ENCODE results near the gene UHRF2. TPM values are rescaled to one million over a fixed set of nuclear protein-coding genes. Genes with fewer than 3 reads are reported as not detected.

Gene UHRF2
- polyA plus RNA-seq, 1 of the 3 experiments (the other 2 are of a cell fraction) = 24.1 TPM

- WGBS (ENCODE audit: low lambda C conversion rate) = 96% methylated on average over 5 of the region's 5 CpGs
- Histone ChIP-seq H3K4me3 (ENCODE audit: low read depth in 2 of 2, low read length in 1 of 2) (no peak overlapping the region), H3K9me3 (no peaks in the 10 kb centered on the region), H2AFZ (ENCODE audit: low read depth) (no peak overlapping the region), H3K27me3 (ENCODE audit: insufficient read depth) (no peaks in the 10 kb centered on the region), H3F3A (replicated peaks; ENCODE audit: insufficient read depth) (peaks cover 10% of the 10 kb centered on the region), H3K9ac (no peak overlapping the region), H3K4me2 (no peak overlapping the region), H3K27ac (ENCODE audit: low read depth in 2 of 2, low read length in 1 of 2) (no peak overlapping the region), H4K20me1 (ENCODE audit: insufficient read depth) (peaks cover 51% of the 10 kb centered on the region), H3K9me2 (no peaks in the 10 kb centered on the region), H3K79me2 (ENCODE audit: insufficient read depth) (peaks cover 98% of the 10 kb centered on the region), H3K36me3 (replicated peaks in 1 of 2; ENCODE audit: control insufficient read depth in 1 of 2, insufficient read depth in 2 of 2, low read length in 1 of 2) (peaks cover 0 to 46% of the 10 kb centered on the region in 2 experiments), H3K4me1 (ENCODE audit: control insufficient read depth in 1 of 2, insufficient read depth in 2 of 2, low read depth in 1 of 2, low read length in 1 of 2) (no peaks in the 10 kb centered on the region)
- no peak for TF ChIP-seq NRF1 (IDR thresholded peaks at IDR 0.05; ENCODE audit: low read depth, low read length)
- TF ChIP-seq YY1 (IDR thresholded peaks at IDR 0.05; ENCODE audit: low read depth) = no peak
- no peak for TF ChIP-seq EP300 (IDR thresholded peaks at IDR 0.05; ENCODE audit: borderline replicate concordance in 1 of 2, low read depth in 1 of 2, low read length in 1 of 2)
- TF ChIP-seq TAF1 (IDR thresholded peaks at IDR 0.05; ENCODE audit: borderline replicate concordance, low read depth, low read length) = no peak
- no peak for TF ChIP-seq FOXJ3 (CRISPR knock-in tag; IDR thresholded peaks at IDR 0.05)
- TF ChIP-seq REST (IDR thresholded peaks at IDR 0.05; ENCODE audit: low read depth, low read length) = no peak
- no peak for TF ChIP-seq SMC3 (IDR thresholded peaks at IDR 0.05; ENCODE audit: low read depth, low read length)
- TF ChIP-seq MXI1 (IDR thresholded peaks at IDR 0.05; ENCODE audit: low read depth, low read length) = no peak
- no peak for TF ChIP-seq ELF1 (IDR thresholded peaks at IDR 0.05)
- no peak for TF ChIP-seq JUND (IDR thresholded peaks at IDR 0.05)
- TF ChIP-seq SIN3A (IDR thresholded peaks at IDR 0.05; ENCODE audit: borderline replicate concordance, low read depth, low read length) = no peak
- no peak for TF ChIP-seq RFX5 (IDR thresholded peaks at IDR 0.05; ENCODE audit: low read length)
- no peak for TF ChIP-seq GABPA (IDR thresholded peaks at IDR 0.05; ENCODE audit: low read depth)
- TF ChIP-seq TCF12 (IDR thresholded peaks at IDR 0.05) = no peak
- CTCF ChIA-PET = interaction anchor here (1.0 kb wide), 1 partner anchor 15 kb away, joined by 3 read pairs; no protein-coding TSS in a partner anchor
- no peak for DNase-seq
- POLR2A ChIA-PET = no interaction called here
Measured at GRCh38 chr9:6460189-6460768, 47.3 kb downstream of the UHRF2 start.

GRCh38 chr9:6461619-6462018 is 48.6 kb downstream of the UHRF2 start:
- no peaks in the 10 kb centered on the region for H3K9me2 ChIP-seq
- no peak overlapping the region for H3K4me2 ChIP-seq
- H3K9ac ChIP-seq = no peak overlapping the region
- H3K79me2 ChIP-seq (ENCODE audit: insufficient read depth) = peaks cover 98% of the 10 kb centered on the region
- H3K9me3 ChIP-seq = no peaks in the 10 kb centered on the region
- DNase-seq = no peak
- peaks cover 6% of the 10 kb centered on the region for H3F3A ChIP-seq (replicated peaks; ENCODE audit: insufficient read depth)
- H3K4me3 ChIP-seq (ENCODE audit: low read depth in 2 of 2, low read length in 1 of 2) = no peak overlapping the region
- H4K20me1 ChIP-seq (ENCODE audit: insufficient read depth) = peaks cover 38% of the 10 kb centered on the region
- no peak overlapping the region for H3K27ac ChIP-seq (ENCODE audit: low read depth in 2 of 2, low read length in 1 of 2)
- no peaks in the 10 kb centered on the region for H3K27me3 ChIP-seq (ENCODE audit: insufficient read depth)
- TF ChIP-seq GATA2 (CRISPR knock-in tag; IDR thresholded peaks at IDR 0.05) = no peak
- TF ChIP-seq FOSL2 (IDR thresholded peaks at IDR 0.05; ENCODE audit: borderline replicate concordance, low read depth) = no peak
- H3K4me1 ChIP-seq (ENCODE audit: control insufficient read depth in 1 of 2, insufficient read depth in 2 of 2, low read depth in 1 of 2, low read length in 1 of 2) = no peaks in the 10 kb centered on the region
- H3K36me3 ChIP-seq (replicated peaks in 1 of 2; ENCODE audit: control insufficient read depth in 1 of 2, insufficient read depth in 2 of 2, low read length in 1 of 2) = peaks cover 0 to 57% of the 10 kb centered on the region in 2 experiments
- WGBS (ENCODE audit: low lambda C conversion rate) = 91% methylated on average over 3 of the region's 3 CpGs
- ChIA-PET POLR2A (no interaction called here), CTCF (no interaction called here)
- H2AFZ ChIP-seq (ENCODE audit: low read depth) = no peak overlapping the region

Measured in SK-N-SH (cell line).